D721Med (cell line): ENCODE measurements around the gene PPARA.

Source experiments
- DNase-seq: peaks from one replicate; pipeline ENCODE4 v3.0.0; 2011; ENCODE audit warnings: low spot score; ENCODE audit not compliant: insufficient read length
- FAIRE-seq: peaks from 2 replicates; lab custom pipeline; 2011; peaks lifted over from hg19 to GRCh38; lab: Jason Lieb, UNC
- CTCF ChIP-seq: IDR thresholded peaks from 2 replicates; pipeline ENCODE4 v1.5.1; 2012; ENCODE audit warnings: mild to moderate bottlenecking, control low read depth; ENCODE audit not compliant: insufficient read depth; ENCODE audit errors: missing control alignments

Gene PPARA

DNA sequence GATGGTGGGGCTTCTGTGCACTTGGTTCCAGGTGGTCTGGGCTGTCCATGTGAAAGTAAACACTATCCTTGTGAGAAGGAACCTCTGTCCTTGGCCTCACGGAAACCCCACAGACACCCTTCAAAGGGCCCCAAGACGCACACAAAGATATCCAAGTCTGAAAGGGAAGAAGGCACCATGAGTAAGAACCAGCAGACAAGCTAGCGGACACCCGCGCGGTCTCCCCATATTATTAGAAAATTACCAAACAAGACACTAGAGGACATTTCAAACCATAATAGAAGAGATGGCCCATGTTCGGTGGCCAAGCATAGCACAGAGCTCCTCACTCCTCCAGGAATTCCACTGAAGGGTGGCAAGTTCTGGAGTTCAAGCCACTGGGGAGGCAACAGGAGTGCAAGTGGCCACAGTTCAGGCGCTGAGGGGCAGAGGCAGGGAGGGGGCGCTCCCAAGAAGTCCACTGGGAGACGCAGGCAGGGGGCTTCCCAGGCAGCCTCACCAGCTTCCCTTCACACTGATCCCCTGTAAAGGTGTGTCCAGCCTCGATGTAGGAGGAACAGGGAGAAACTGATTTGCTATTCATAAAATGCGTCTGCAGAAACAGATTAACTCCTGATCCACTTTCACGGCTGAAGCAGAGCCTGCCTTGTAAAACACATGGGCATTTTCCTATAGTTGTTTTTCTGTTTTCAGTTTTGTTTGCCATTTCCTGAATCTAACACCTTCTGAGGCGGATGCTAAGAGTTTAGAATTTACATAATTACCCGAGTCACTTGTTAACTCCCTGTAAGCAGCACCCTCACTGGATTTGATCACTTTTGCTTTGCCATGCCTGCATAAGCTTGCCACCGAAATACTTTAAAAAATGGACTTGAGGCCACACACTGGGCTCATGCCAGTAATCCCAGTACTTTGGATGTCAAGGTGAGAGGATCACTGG, 9.1 kb upstream of the PPARA start:
- DNase-seq (no peak), FAIRE-seq (no peak)
- no peak for TF ChIP-seq CTCF

- DNase-seq, result no peak
Measured at GRCh38 chr22:46142548-46143490, 7.5 kb upstream of the PPARA start.

DNA sequence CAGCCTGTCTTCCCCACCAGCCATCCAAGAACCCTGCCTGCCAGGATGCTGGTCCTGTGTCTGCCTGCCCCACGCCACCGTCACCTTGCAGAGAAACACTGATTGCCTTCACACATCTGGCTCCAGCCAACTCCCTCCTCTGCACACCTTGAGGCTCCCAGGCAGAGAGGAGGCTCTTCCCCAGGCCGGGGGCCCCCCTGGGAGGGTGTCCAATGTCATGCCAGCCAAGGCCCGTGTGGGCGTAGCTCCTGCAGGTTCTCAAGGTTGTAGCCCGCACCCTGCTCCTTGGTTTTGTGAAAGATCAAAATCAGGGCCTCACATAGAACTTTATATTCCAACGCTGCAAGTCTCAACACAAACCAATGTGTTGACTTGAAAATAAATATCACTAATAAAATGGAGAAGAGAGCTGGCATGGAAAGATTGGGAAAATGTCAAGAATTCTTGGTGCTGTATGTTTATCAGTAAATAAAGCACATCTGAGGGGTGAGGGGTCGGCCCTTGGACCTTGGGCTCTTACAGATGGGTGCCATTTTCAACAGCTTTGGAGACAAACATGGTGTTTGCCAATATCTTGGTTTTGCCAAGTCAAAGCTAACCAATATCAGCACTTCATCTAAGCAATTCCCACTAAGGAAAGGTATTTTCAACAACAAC, 6.7 kb upstream of the PPARA start:
- no peak for TF ChIP-seq CTCF
- FAIRE-seq, result no peak
- no peak for DNase-seq

More at GRCh38 chr22:46142548-46143490, 7.5 kb upstream of the PPARA start:
- TF ChIP-seq CTCF, result no peak
- no peak for FAIRE-seq

GRCh38 chr22:46145361-46145851, 4.9 kb upstream of the PPARA start:
- no peak for TF ChIP-seq CTCF
- no peak for DNase-seq
- FAIRE-seq, result no peak

DNA sequence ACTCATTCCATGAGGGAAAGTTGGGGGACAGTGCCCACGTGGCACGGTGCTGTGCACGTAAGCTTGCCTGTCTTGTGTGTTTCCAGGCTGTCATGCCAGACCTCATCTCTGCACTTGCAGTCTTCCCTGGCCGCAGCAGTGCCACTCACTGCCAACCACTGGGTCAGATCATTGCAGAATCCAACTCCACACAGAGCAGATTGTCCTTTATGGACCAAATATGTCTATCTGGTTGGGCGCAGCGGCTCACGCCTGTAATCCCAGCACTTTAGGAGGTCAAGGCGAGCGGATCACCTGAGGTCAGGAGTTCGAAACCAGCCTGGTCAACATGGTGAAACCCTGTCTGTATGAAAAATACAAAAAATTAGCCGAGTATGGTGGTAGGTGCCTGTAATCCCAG, 4.4 kb upstream of the PPARA start:
- TF ChIP-seq CTCF, result no peak
- DNase-seq, result no peak
- no peak for FAIRE-seq

GRCh38 chr22:46146329-46146728, 4.0 kb upstream of the PPARA start:
- TF ChIP-seq CTCF, result no peak
- FAIRE-seq, result no peak
- DNase-seq, result no peak
